Daoy (cell line): ENCODE results near the gene LARGE2. TPM values are rescaled to one million over a fixed set of nuclear protein-coding genes. Genes with fewer than 3 reads are reported as not detected.

Experiments used
- DNase-seq: peaks from one replicate; pipeline ENCODE4 v3.0.0-alpha.2; 2015; ENCODE audit warnings: low read depth
- total RNA-seq: library from RNA; depleted of rRNA; stranded (reverse); fragments of >200 nt; shearing (Covaris generic); gene quantifications from 2 replicates; pipeline ENCODE4 v1.2.3, GENCODE V29; 2014

LARGE2 gene
- total RNA-seq, 1 experiment from 2014 or later, result 1.0 TPM

GRCh38 chr11:45929486-45930030, 7.1 kb downstream of the LARGE2 start:
- no peak for DNase-seq

- no peak for DNase-seq
Observed at GRCh38 chr11:45930031-45930794, 7.8 kb downstream of the LARGE2 start.

GRCh38 chr11:45930951-45931570, 8.6 kb downstream of the LARGE2 start:
- DNase-seq, result no peak

- DNase-seq, result no peak
Observed at GRCh38 chr11:45931739-45932138, 9.3 kb downstream of the LARGE2 start.

- DNase-seq, result no peak
Observed at GRCh38 chr11:45932217-45932616, 9.8 kb downstream of the LARGE2 start.

- no peak for DNase-seq
Observed at GRCh38 chr11:45933131-45933831, 10.8 kb downstream of the LARGE2 start.

GRCh38 chr11:45933846-45934579, 11.6 kb downstream of the LARGE2 start:
- DNase-seq, result no peak

GRCh38 chr11:45934580-45935318, 12.3 kb downstream of the LARGE2 start:
- DNase-seq, result no peak

GRCh38 chr11:45935349-45936064, 13.1 kb downstream of the LARGE2 start:
- no peak for DNase-seq

GRCh38 chr11:45936511-45937054, 14.1 kb downstream of the LARGE2 start:
- no peak for DNase-seq

- DNase-seq, result no peak
Observed at GRCh38 chr11:45937916-45938315, 15.5 kb downstream of the LARGE2 start.

GRCh38 chr11:45939836-45940235, 17.4 kb downstream of the LARGE2 start:
- DNase-seq, result no peak

- DNase-seq, result no peak
Observed at GRCh38 chr11:45941285-45941684, 18.8 kb downstream of the LARGE2 start.

GRCh38 chr11:45942381-45942780, 19.9 kb downstream of the LARGE2 start:
- no peak for DNase-seq

- DNase-seq, result no peak
Observed at GRCh38 chr11:45945397-45945999, 23.0 kb downstream of the LARGE2 start.

GRCh38 chr11:45947885-45948284, 25.4 kb downstream of the LARGE2 start:
- no peak for DNase-seq

- DNase-seq, result no peak
Observed at GRCh38 chr11:45948356-45948755, 25.9 kb downstream of the LARGE2 start.

GRCh38 chr11:45949992-45950407, 27.5 kb downstream of the LARGE2 start:
- DNase-seq, result no peak

GRCh38 chr11:45959851-45960250, 37.4 kb downstream of the LARGE2 start:
- DNase-seq, result no peak
